K562 (cell line): ENCODE measurements around the gene MDM1. TPM values are rescaled to one million over a fixed set of nuclear protein-coding genes. Genes with fewer than 3 reads are reported as not detected.

Source experiments
- ATAC-seq: fragments of 200-7000 bp; cut with Tn5 transposase; 3 replicates; pipeline ENCODE4 v1.9.1; 2020; ENCODE audit warnings: moderate library complexity
- BruUV-seq: library from RNA; stranded (reverse); fragments of 400-500 nt; replicated peaks from 2 replicates; lab custom pipeline; 2021; lab: Mats Ljungman, UMichigan
- CTCF ChIA-PET: fragments of 300-600 bp; formaldehyde crosslinking; extraction: SDS; loops from one replicate; lab custom pipeline; 2021; ENCODE audit warnings: low intra/inter-chr PET ratio; lab: Yijun Ruan, JAX
- POLR2A ChIA-PET: fragments of 300-600, 350-650 bp; sonication (Branson Sonifier 250); formaldehyde crosslinking; extraction: SDS; loops from one replicate; lab custom pipeline; 2021; ENCODE audit warnings: antibody characterized with exemption, inconsistent platforms; lab: Yijun Ruan, JAX
- DNase-seq, 4 experiments: peaks; one replicate each; pipeline versions ENCODE4 v3.0.0 to v3.0.0-alpha.2; 2011 to 2018; ENCODE audit warnings: low spot score in 3 of 4, mixed read lengths in 3 of 4; ENCODE audit errors: extremely low read depth in 1 of 4
- FAIRE-seq: peaks from 2 replicates; lab custom pipeline; 2011; peaks lifted over from hg19 to GRCh38; lab: Jason Lieb, UNC
- H2AFZ ChIP-seq: 2 replicates; pipeline ENCODE4 v1.6.0; 2011; ENCODE audit warnings: low read depth, low read length, control low read depth, inconsistent platforms
- H3K27ac ChIP-seq: fragments of 200-600 bp; 3 replicates; pipeline ENCODE4 v1.8.0; 2011; ENCODE audit warnings: low read depth, mild to moderate bottlenecking, control low read depth, inconsistent platforms, low read length, moderate library complexity, mixed read lengths; ENCODE audit errors: extremely low read depth
- H3K27me3 ChIP-seq, 2 experiments: fragments of 300-600 bp in 1 of 2; 2 replicates in 1 of 2; 3 replicates in 1 of 2; pipeline versions ENCODE4 v1.6.0 to v1.8.0; 2011; ENCODE audit warnings: inconsistent platforms in 2 of 2, low read length in 2 of 2, mild to moderate bottlenecking in 1 of 2, mixed read lengths in 1 of 2, moderate library complexity in 1 of 2; ENCODE audit not compliant: control insufficient read depth in 2 of 2, insufficient read depth in 2 of 2
- H3K36me3 ChIP-seq: fragments of 300-600 bp; 3 replicates; pipeline ENCODE4 v1.8.0; 2011; ENCODE audit warnings: mild to moderate bottlenecking, low read length, inconsistent platforms; ENCODE audit not compliant: control insufficient read depth, insufficient read depth
- H3K4me1 ChIP-seq, 2 experiments: fragments of 200-600 bp in 1 of 2; replicated peaks in 1 of 2; 2 replicates in 1 of 2; 3 replicates in 1 of 2; pipeline versions ENCODE4 v1.5.1 to v1.8.0; 2011; ENCODE audit warnings: inconsistent platforms in 2 of 2, low read length in 2 of 2, mild to moderate bottlenecking in 1 of 2, mixed read lengths in 1 of 2, moderate library complexity in 1 of 2; ENCODE audit not compliant: control insufficient read depth in 2 of 2, insufficient read depth in 2 of 2
- H3K4me2 ChIP-seq: 2 replicates; pipeline ENCODE4 v1.6.1; 2011; ENCODE audit warnings: low read length, control low read depth, inconsistent platforms, mixed read lengths; ENCODE audit not compliant: insufficient read depth
- H3K4me3 ChIP-seq: fragments of 200-600 bp; sonication (generic), shearing (Covaris generic); 2 replicates; pipeline ENCODE4 v1.5.1; 2016; ENCODE audit warnings: control low read depth, inconsistent platforms
- H3K79me2 ChIP-seq: fragments of 200-600 bp; 3 replicates; pipeline ENCODE4 v1.8.0; 2011; ENCODE audit warnings: low read length, inconsistent platforms; ENCODE audit not compliant: control insufficient read depth, insufficient read depth
- H3K9ac ChIP-seq, 2 experiments: 2 replicates each; pipeline versions ENCODE4 v1.6.0 to v1.6.1; 2011; ENCODE audit warnings: low read depth in 2 of 2, low read length in 2 of 2, control low read depth in 1 of 2, inconsistent platforms in 1 of 2, mild to moderate bottlenecking in 1 of 2, mixed read lengths in 1 of 2; ENCODE audit not compliant: insufficient read depth in 1 of 2
- H3K9me1 ChIP-seq: one replicate; pipeline ENCODE4 v1.6.0; 2011; ENCODE audit warnings: inconsistent platforms, mild to moderate bottlenecking, low read length, moderate library complexity; ENCODE audit not compliant: control insufficient read depth, insufficient read depth
- H3K9me3 ChIP-seq: replicated peaks from 2 replicates; pipeline ENCODE4 v1.5.1; 2011; ENCODE audit warnings: low read depth, low read length, inconsistent platforms; ENCODE audit not compliant: control insufficient read depth, insufficient read depth
- H4K20me1 ChIP-seq: replicated peaks from 2 replicates; pipeline ENCODE4 v1.6.1; 2011; ENCODE audit warnings: low read length, inconsistent platforms, mixed read lengths; ENCODE audit not compliant: control insufficient read depth, insufficient read depth
- BACH1 ChIP-seq: fragments of 200-800 bp; sonication (Bioruptor generic); IDR thresholded peaks from 2 replicates; pipeline ENCODE4 v1.6.1; 2016; ENCODE audit warnings: missing genetic modification characterization, missing compliant biosample characterization
- CEBPB ChIP-seq: fragments of 450-650 bp; IDR thresholded peaks from 2 replicates; pipeline ENCODE4 v1.6.1; 2016; ENCODE audit warnings: missing genetic modification characterization, missing compliant biosample characterization
- FOSL1 ChIP-seq: fragments of 200-800 bp; sonication (Bioruptor generic); conservative IDR thresholded peaks from 2 replicates; pipeline ENCODE4 v1.6.1; 2016; ENCODE audit warnings: missing genetic modification characterization, missing compliant biosample characterization
- HNRNPUL1 ChIP-seq: fragments of 200-400 bp; formaldehyde crosslinking; IDR thresholded peaks from 2 replicates; pipeline ENCODE4 v1.6.1; 2017; ENCODE audit warnings: low read length
- ZNF512 ChIP-seq: IDR thresholded peaks from 2 replicates; pipeline ENCODE4 v1.6.1; 2016; ENCODE audit warnings: missing genetic modification characterization, missing compliant biosample characterization
- WGBS: fragments of 100-300 bp; shearing (Covaris generic); methylation state at CpG from one replicate; pipeline ENCODE4 v1.1.6; 2016; ENCODE audit warnings: low coverage, mixed read lengths; ENCODE audit not compliant: insufficient coverage; ENCODE audit errors: missing lambda C conversion rate; 5-methylcytosine and 5-hydroxymethylcytosine counted together
- in situ Hi-C: fragments of 300-500 bp; cut with MboI; formaldehyde crosslinking; loops from 4 replicates; pipeline ENCODE4 v1.15.0; 2018; ENCODE audit warnings: inconsistent platforms, mixed read lengths
- intact Hi-C: fragments of 100-400 bp; cut with micrococcal nuclease; formaldehyde crosslinking; loops from 2 replicates; pipeline ENCODE4 v1.14.2; 2022
- polyA plus RNA-seq, 8 experiments: library from polyadenylated mRNA; depleted of rRNA in 4 of 8; stranded (reverse) in 5 of 8; unstranded in 3 of 8; fragments of >200 nt; fragmentation: Nextera tagmentation in 2 of 8; fragmentation: Illumina TruSeq in 1 of 8; extraction: Ambion mirVana in 2 of 8; extraction: Trizol in 1 of 8; gene quantifications; 2 replicates each; pipeline versions ENCODE4 v1.2.1 to v1.2.3, GENCODE V29; 2011 to 2014; ENCODE audit warnings: inconsistent platforms in 1 of 8, missing spikeins in 1 of 8
- total RNA-seq, 7 experiments: library from RNA; depleted of rRNA in 6 of 7; stranded (reverse); fragments of >200 nt in 6 of 7; fragmentation: Illumina TruSeq in 2 of 7; extraction: Trizol in 2 of 7; gene quantifications; 2 replicates each; pipeline versions ENCODE4 v1.2.1 to v1.2.3, GENCODE V29; 2011 to 2021; ENCODE audit warnings: low replicate concordance in 1 of 7

Gene MDM1
- total and polyA plus RNA-seq, 9 of the 15 experiments (the other 6 are each of a cell fraction or from before 2014, with no cell fraction given), result 7.5 to 16.8 (median 13.1) TPM

- H3K4me1 ChIP-seq, result no peaks in the 10 kb centered on the region
- no peaks in the 10 kb centered on the region for H3K36me3 ChIP-seq
- in situ Hi-C loops (no loop called here), intact Hi-C loops (no loop called here)
- H4K20me1 ChIP-seq, result no peaks in the 10 kb centered on the region
- H2AFZ ChIP-seq, result no peak overlapping the region
- BruUV-seq, result no TSS peak
- H3K9me3 ChIP-seq, result no peaks in the 10 kb centered on the region
- ATAC-seq (no peak), DNase-seq (no peak), FAIRE-seq (no peak)
- H3K9ac ChIP-seq, result no peak overlapping the region
- no peak overlapping the region for H3K27ac ChIP-seq
- peaks cover 17 to 22% of the 10 kb centered on the region in 2 experiments; a peak in 4 of 5 replicates for H3K27me3 ChIP-seq
- TF ChIP-seq HNRNPUL1 (no peak), BACH1 (no peak), CEBPB (tag) (peak; percentile 59)
- H3K9me1 ChIP-seq, result no peaks in the 10 kb centered on the region
- no peaks in the 10 kb centered on the region for H3K79me2 ChIP-seq
- 12% methylated on average over 5 of the region's 5 CpGs for WGBS
- H3K4me3 ChIP-seq, result no peak overlapping the region
- no peak overlapping the region for H3K4me2 ChIP-seq
- POLR2A ChIA-PET, result no interaction called here
- CTCF ChIA-PET, result no interaction called here
Observed at GRCh38 chr12:68252077-68252476, 80.1 kb downstream of the MDM1 start.

GRCh38 chr12:68250454-68250853 is 81.7 kb downstream of the MDM1 start:
- intact Hi-C loops, result no loop called here
- no peak for DNase-seq
- Histone ChIP-seq H2AFZ (no peak overlapping the region), H3K27ac (no peak overlapping the region), H3K27me3 (peaks cover 13 to 32% of the 10 kb centered on the region in 2 experiments; a peak in 4 of 5 replicates), H3K9me3 (no peaks in the 10 kb centered on the region), H3K9ac (no peak overlapping the region), H3K4me2 (no peak overlapping the region), H3K79me2 (no peaks in the 10 kb centered on the region), H3K36me3 (no peaks in the 10 kb centered on the region), H4K20me1 (no peaks in the 10 kb centered on the region), H3K4me3 (no peak overlapping the region), H3K9me1 (no peaks in the 10 kb centered on the region), H3K4me1 (no peaks in the 10 kb centered on the region; a peak in 1 of 5 replicates)
- CTCF ChIA-PET, result no interaction called here
- ATAC-seq, result no peak
- WGBS, result 0% methylated on average over 3 of the region's 3 CpGs
- no TSS peak for BruUV-seq
- POLR2A ChIA-PET, result interaction anchor here (0.6 kb wide), 1 partner anchor 66 kb away, joined by 4 read pairs; no protein-coding TSS in a partner anchor
- in situ Hi-C loops, result no loop called here
- no peak for FAIRE-seq
- TF ChIP-seq FOSL1 (tag) (no peak), ZNF512 (tag) (no peak)
